ENCODE results near the gene ZNF660. TPM values are rescaled to one million over a fixed set of nuclear protein-coding genes. Genes with fewer than 3 reads are reported as not detected.
A peak's percentile ranks its signal among the peaks of the same experiment; 100 is the strongest.

ZNF660 gene
- total and polyA plus RNA-seq, 9 of the 15 experiments (the other 6 are each of a cell fraction or from before 2014, with no cell fraction given): 0.06 to 0.65 (median 0.17) TPM

- TF ChIP-seq ARID4B (CRISPR knock-in tag; IDR thresholded peaks at IDR 0.05): peak; percentile 86
- no peak for TF ChIP-seq ZFP91 (CRISPR knock-in tag; IDR thresholded peaks at IDR 0.05)
- no peak for TF ChIP-seq ZNF239 (CRISPR knock-in tag; IDR thresholded peaks at IDR 0.05)
- TF ChIP-seq CREBBP (IDR thresholded peaks at IDR 0.05; ENCODE audit: low read depth, low read length): no peak
- peak; percentile 76 for TF ChIP-seq SAP30 (IDR thresholded peaks at IDR 0.05; ENCODE audit: borderline replicate concordance, insufficient read depth, low read depth, low read length, poor library complexity, severe bottlenecking)
- 0 out of 2 replicates have a peak, but pooled peaks have one; percentile 56 for TF ChIP-seq SMAD4 (CRISPR knock-in tag; conservative IDR thresholded peaks at IDR 0.05)
- no peak for TF ChIP-seq ELK3 (CRISPR knock-in tag; IDR thresholded peaks at IDR 0.05)
- TF ChIP-seq DLX4 (CRISPR knock-in tag; IDR thresholded peaks at IDR 0.05): no peak
- no peak for TF ChIP-seq RNF2 (IDR thresholded peaks at IDR 0.05)
- peak in 1 of 2 experiments; percentile 85; a peak in 2 of 4 replicates for TF ChIP-seq HDAC1 (IDR thresholded peaks at IDR 0.05)
- no peak for TF ChIP-seq SMARCA5 (IDR thresholded peaks at IDR 0.05)
- peak; percentile 58 to 82 for TF ChIP-seq MNT (conservative IDR thresholded peaks at IDR 0.05)
- TF ChIP-seq RNF219 (CRISPR knock-in tag; IDR thresholded peaks at IDR 0.05): no peak
- TF ChIP-seq MAX (CRISPR knock-in tag; IDR thresholded peaks at IDR 0.05): peak; percentile 29; the same call in 1 of the 2 replicates
Measured at GRCh38 chr3:44648564-44649229, 63.9 kb downstream of the ZNF660 start, which contains the start of gene ZNF35 (continued).
